Parathyroid adenoma (tissue), 2 donors: Measurements from ENCODE around the gene NISCH.
A peak's percentile ranks its signal among the peaks of the same experiment; 100 is the strongest.

Experiments
- H2AFZ ChIP-seq: fragments of 300-600 bp; sonication (generic); one replicate; pipeline ENCODE4 v1.7.0; 2017; ENCODE audit warnings: antibody characterized with exemption, mild to moderate bottlenecking
- H3K27ac ChIP-seq: fragments of 300-600 bp; sonication (generic); one replicate; pipeline ENCODE4 v1.7.0; 2017
- H3K27me3 ChIP-seq: fragments of 300-600 bp; sonication (generic); one replicate; pipeline ENCODE4 v1.7.0; 2017; ENCODE audit warnings: low read length; ENCODE audit not compliant: control insufficient read depth, insufficient read depth
- H3K36me3 ChIP-seq: fragments of 300-600 bp; sonication (generic); one replicate; pipeline ENCODE4 v1.7.0; 2017; ENCODE audit warnings: low read length; ENCODE audit not compliant: control insufficient read depth, insufficient read depth
- H3K4me1 ChIP-seq: fragments of 300-600 bp; sonication (generic); one replicate; pipeline ENCODE4 v1.7.0; 2017; ENCODE audit warnings: control low read depth
- H3K4me2 ChIP-seq: fragments of 300-600 bp; sonication (generic); one replicate; pipeline ENCODE4 v1.7.0; 2017; ENCODE audit warnings: low read length
- H3K4me3 ChIP-seq: fragments of 300-600 bp; sonication (generic); one replicate; pipeline ENCODE4 v1.7.0; 2017; ENCODE audit warnings: low read depth, low read length
- H3K79me2 ChIP-seq: fragments of 300-600 bp; sonication (generic); one replicate; pipeline ENCODE4 v1.7.0; 2017; ENCODE audit warnings: control low read depth
- H3K9ac ChIP-seq: fragments of 300-600 bp; sonication (generic); one replicate; pipeline ENCODE4 v1.7.0; 2017; ENCODE audit warnings: mild to moderate bottlenecking
- H3K9me3 ChIP-seq: fragments of 300-600 bp; sonication (generic); one replicate; pipeline ENCODE4 v1.7.0; 2017; ENCODE audit warnings: low read length; ENCODE audit not compliant: control insufficient read depth
- CTCF ChIP-seq: fragments of 300-600 bp; sonication (generic); IDR thresholded peaks from one replicate; pipeline ENCODE4 v1.7.0; 2017; ENCODE audit warnings: antibody characterized with exemption, mild to moderate bottlenecking
- donor health status: primary hyperparathyroidism.

The NISCH gene

DNA sequence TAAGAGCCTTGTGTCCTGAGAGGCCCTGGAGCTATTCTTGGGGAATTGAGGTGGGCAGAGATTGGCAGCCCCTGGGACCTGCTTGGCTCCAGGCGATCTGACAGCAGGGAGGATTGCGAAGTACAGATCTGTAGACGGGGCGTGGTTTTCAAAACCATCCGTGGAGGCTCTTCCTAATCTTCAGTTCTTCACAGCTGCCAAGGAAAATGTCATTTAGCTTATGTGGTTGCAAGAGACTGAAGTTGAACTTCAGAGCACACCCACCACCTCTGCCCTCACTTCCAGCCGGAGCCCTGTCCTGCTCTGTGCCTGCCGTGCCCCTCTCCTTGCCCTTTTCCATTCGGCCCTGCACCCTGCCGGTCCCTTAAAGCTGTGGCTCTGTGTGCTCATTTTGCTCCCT, 12.9 kb downstream of the NISCH start:
- no peak overlapping the region for H3K4me3 ChIP-seq
- H3K4me1 ChIP-seq, result no peaks in the 10 kb centered on the region
- no peaks in the 10 kb centered on the region for H3K9me3 ChIP-seq
- no peak overlapping the region for H3K27ac ChIP-seq
- no peak overlapping the region for H3K9ac ChIP-seq
- H3K36me3 ChIP-seq, result no peaks in the 10 kb centered on the region
- TF ChIP-seq CTCF, result no peak
- H3K27me3 ChIP-seq, result no peaks in the 10 kb centered on the region
- no peak overlapping the region for H3K4me2 ChIP-seq
- H2AFZ ChIP-seq, result no peak overlapping the region
- peaks cover 7% of the 10 kb centered on the region for H3K79me2 ChIP-seq

DNA sequence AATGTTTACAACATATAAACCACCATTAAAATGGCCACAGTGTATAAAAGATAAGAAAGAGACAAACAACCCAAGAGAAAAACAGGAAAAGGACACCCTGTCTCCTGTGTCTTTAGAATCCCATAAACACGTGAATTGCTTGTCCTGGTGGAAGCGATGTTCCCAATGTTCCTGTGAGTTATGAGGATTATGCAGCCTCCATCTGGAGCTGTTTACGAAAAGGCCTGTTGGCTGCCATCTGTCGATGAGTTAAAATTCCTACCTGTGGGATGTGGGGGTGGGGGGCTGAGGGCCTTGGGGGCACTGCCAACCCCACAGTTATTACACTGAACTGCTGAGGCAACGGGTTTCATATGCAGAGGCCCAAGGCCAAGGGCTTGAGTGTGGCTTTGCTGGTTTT, 13.6 kb downstream of the NISCH start:
- Histone ChIP-seq H3K27me3 (no peaks in the 10 kb centered on the region), H3K27ac (no peak overlapping the region), H3K36me3 (no peaks in the 10 kb centered on the region)

GRCh38 chr3:52470920-52471319, 15.5 kb downstream of the NISCH start:
- Histone ChIP-seq H3K79me2 (peaks cover 5% of the 10 kb centered on the region), H3K9ac (no peak overlapping the region), H3K27ac (no peak overlapping the region), H3K36me3 (no peaks in the 10 kb centered on the region), H3K27me3 (no peaks in the 10 kb centered on the region), H3K4me3 (no peak overlapping the region), H3K9me3 (no peaks in the 10 kb centered on the region), H3K4me2 (no peak overlapping the region), H3K4me1 (no peaks in the 10 kb centered on the region), H2AFZ (no peak overlapping the region)
- no peak for TF ChIP-seq CTCF

More for the DNA sequence above, 13.6 kb downstream of the NISCH start:
- H3K4me2 ChIP-seq, result no peak overlapping the region
- no peak overlapping the region for H2AFZ ChIP-seq
- no peak for TF ChIP-seq CTCF
- H3K4me3 ChIP-seq, result no peak overlapping the region
- H3K9me3 ChIP-seq, result no peaks in the 10 kb centered on the region
- no peaks in the 10 kb centered on the region for H3K4me1 ChIP-seq
- no peak overlapping the region for H3K9ac ChIP-seq
- peaks cover 7% of the 10 kb centered on the region for H3K79me2 ChIP-seq

DNA sequence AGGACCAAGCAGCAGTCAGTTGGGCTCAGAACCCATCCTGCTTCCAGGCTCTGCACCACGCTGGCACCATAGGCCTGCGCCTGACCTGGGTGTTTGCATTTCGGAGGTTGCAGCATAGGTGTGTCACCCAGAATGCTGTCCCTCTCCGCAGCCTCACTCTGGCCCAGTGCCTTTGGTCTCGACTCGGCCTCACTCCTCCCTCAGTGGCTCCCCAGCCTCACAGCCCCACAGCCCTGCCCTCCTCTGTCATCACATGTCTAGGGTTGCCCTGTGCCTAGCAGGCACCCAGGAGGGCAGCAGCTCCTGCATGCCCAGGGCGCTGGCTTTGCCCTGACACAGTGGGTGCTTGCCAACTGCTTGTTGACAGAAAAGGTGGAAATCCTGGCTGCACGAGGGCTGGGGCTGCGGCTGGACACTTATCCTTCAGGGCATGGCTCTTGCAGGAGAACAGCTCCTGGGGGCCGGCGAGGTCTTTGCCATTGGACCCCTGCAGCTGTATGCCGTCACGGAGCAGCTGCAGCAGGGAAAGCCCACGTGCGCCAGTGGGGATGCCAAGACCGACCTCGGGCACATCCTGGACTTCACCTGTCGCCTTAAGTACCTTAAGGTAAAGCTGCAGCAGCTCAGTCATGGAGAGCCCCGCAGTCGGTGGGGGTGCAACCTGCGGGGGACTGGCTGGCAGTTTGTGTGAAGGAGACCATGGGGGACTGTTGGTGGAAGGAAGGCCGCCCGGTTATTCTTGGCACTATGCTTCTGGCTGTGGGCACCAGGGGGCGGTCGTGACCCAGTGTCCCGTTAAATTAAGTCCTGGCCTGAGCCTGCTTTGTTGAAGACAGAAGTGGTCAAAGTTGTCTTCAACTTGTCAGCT, 16.2 kb downstream of the NISCH start:
- H2AFZ ChIP-seq, result no peak overlapping the region
- no peaks in the 10 kb centered on the region for H3K36me3 ChIP-seq
- H3K9ac ChIP-seq, result no peak overlapping the region
- no peaks in the 10 kb centered on the region for H3K9me3 ChIP-seq
- H3K27ac ChIP-seq, result no peak overlapping the region
- TF ChIP-seq CTCF, result peak; percentile 64
- H3K4me1 ChIP-seq, result no peaks in the 10 kb centered on the region
- no peak overlapping the region for H3K4me3 ChIP-seq
- peaks cover 5% of the 10 kb centered on the region for H3K79me2 ChIP-seq
- H3K27me3 ChIP-seq, result no peaks in the 10 kb centered on the region
- no peak overlapping the region for H3K4me2 ChIP-seq
